Nucleus accumbens (tissue), 56 donors: ENCODE results near the gene NPW.
A peak's percentile ranks its signal among the peaks of the same experiment; 100 is the strongest.

Experiments used
- DNase-seq, 56 donors: peaks; one replicate each; lab custom pipeline; 2025; lab: John Stamatoyannopoulos, UW

NPW gene

GRCh38 chr16:2015117-2015946 lies 4.3 kb upstream of the NPW start:
- no peak for DNase-seq

GRCh38 chr16:2015947-2016208 lies 3.7 kb upstream of the NPW start:
- DNase-seq = no peak

GRCh38 chr16:2016407-2016922 lies 3.1 kb upstream of the NPW start:
- DNase-seq = no peak

- DNase-seq = no peak
Measured at GRCh38 chr16:2019921-2020831, 591 bp downstream of the NPW start.

- DNase-seq = no peak
Measured at GRCh38 chr16:2022723-2023091, 3.1 kb downstream of the NPW start.

GRCh38 chr16:2023092-2024031 lies 3.8 kb downstream of the NPW start:
- DNase-seq = peak in 55 of 56 donors; percentile 33 to 97 (median 83)

- DNase-seq = no peak
Measured at GRCh38 chr16:2024032-2024420, 4.4 kb downstream of the NPW start.

GRCh38 chr16:2025251-2025650 lies 5.7 kb downstream of the NPW start:
- no peak for DNase-seq

- DNase-seq = no peak
Measured at GRCh38 chr16:2025878-2026460, 6.4 kb downstream of the NPW start.

- peak in 10 of 56 donors; percentile 4 to 58 (median 20) for DNase-seq
Measured at GRCh38 chr16:2026461-2027023, 7.0 kb downstream of the NPW start, which contains the start of gene NHERF2. Gene NHERF2 (plus strand): TSS chr16:2026902. CDS start chr16:2027006, 104 bp downstream.

GRCh38 chr16:2027024-2028010 lies 7.7 kb downstream of the NPW start:
- no peak for DNase-seq

- no peak for DNase-seq
Measured at GRCh38 chr16:2028146-2028545, 8.6 kb downstream of the NPW start.

- DNase-seq = no peak
Measured at GRCh38 chr16:2028620-2029220, 9.1 kb downstream of the NPW start.

- no peak for DNase-seq
Measured at GRCh38 chr16:2029350-2029749, 9.8 kb downstream of the NPW start.

- DNase-seq = no peak
Measured at GRCh38 chr16:2030036-2030435, 10.5 kb downstream of the NPW start.

- DNase-seq = no peak
Measured at GRCh38 chr16:2031081-2031577, 11.5 kb downstream of the NPW start.

- DNase-seq = peak in 41 of 56 donors; percentile 14 to 83 (median 43)
Measured at GRCh38 chr16:2032285-2033056, 12.9 kb downstream of the NPW start.
